ENCODE data around the gene STX16. TPM values are rescaled to one million over a fixed set of nuclear protein-coding genes. Genes with fewer than 3 reads are reported as not detected.

STX16 gene
- total and polyA plus RNA-seq, 5 donors from 2014 or later = 22.8 to 190 (median 27.0) TPM

GRCh38 chr20:58703765-58704371, 52.8 kb downstream of the STX16 start:
- DNase-seq = no peak
- Mint-ChIP-seq H3K27ac (no peak overlapping the region), H3K9me3 (no peaks in the 10 kb centered on the region), H3K4me3 (no peak overlapping the region), H3K27me3 (no peaks in the 10 kb centered on the region), H3K4me1 (peaks cover 0 to 6% (median 0%) of the 10 kb centered on the region in 4 donors), H3K36me3 (peaks cover 37% of the 10 kb centered on the region)
- Histone ChIP-seq H3K36me3 (ENCODE audit: control insufficient read depth, insufficient read depth, low read length) (peaks cover 42% of the 10 kb centered on the region), H3K27ac (ENCODE audit: insufficient read depth, low read length, poor library complexity, severe bottlenecking) (no peak overlapping the region), H3K4me3 (ENCODE audit: low read depth, low read length) (no peak overlapping the region), H3K4me1 (ENCODE audit: control insufficient read depth, insufficient read depth, low read length, poor library complexity, severe bottlenecking) (no peaks in the 10 kb centered on the region), H3K9me3 (ENCODE audit: control insufficient read depth in 2 of 2, low read length in 2 of 2) (no peaks in the 10 kb centered on the region), H3K27me3 (ENCODE audit: control insufficient read depth, insufficient read depth, low read length) (no peaks in the 10 kb centered on the region)
- no peak for ATAC-seq (ENCODE audit: low read depth in 2 of 2)

- no peaks in the 10 kb centered on the region for H3K27me3 Mint-ChIP-seq
These were observed 54.3 kb downstream of the STX16 start for GRCh38 chr20:58705208-58705926.

GRCh38 chr20:58706150-58706892, 55.2 kb downstream of the STX16 start:
- no peak for DNase-seq
- peak overlapping the region in 1 of 3 donors; percentile 46 for H3K27ac Mint-ChIP-seq
- no peaks in the 10 kb centered on the region for H3K27me3 ChIP-seq (ENCODE audit: control insufficient read depth, insufficient read depth, low read length)
- H3K36me3 ChIP-seq (ENCODE audit: control insufficient read depth, insufficient read depth, low read length) = peaks cover 32% of the 10 kb centered on the region
- no peaks in the 10 kb centered on the region for H3K9me3 ChIP-seq (ENCODE audit: control insufficient read depth in 2 of 2, low read length in 2 of 2)
- H3K4me3 ChIP-seq (ENCODE audit: low read depth, low read length) = no peak overlapping the region
- H3K4me1 Mint-ChIP-seq = peaks cover 0 to 4% (median 0%) of the 10 kb centered on the region in 4 donors
- ATAC-seq (ENCODE audit: low read depth in 2 of 2) = no peak
- no peaks in the 10 kb centered on the region for H3K4me1 ChIP-seq (ENCODE audit: control insufficient read depth, insufficient read depth, low read length, poor library complexity, severe bottlenecking)
- H3K27me3 Mint-ChIP-seq = no peaks in the 10 kb centered on the region
- H3K9me3 Mint-ChIP-seq = no peaks in the 10 kb centered on the region
- H3K27ac ChIP-seq (ENCODE audit: insufficient read depth, low read length, poor library complexity, severe bottlenecking) = no peak overlapping the region
- no peak overlapping the region for H3K4me3 Mint-ChIP-seq
- H3K36me3 Mint-ChIP-seq = peaks cover 35% of the 10 kb centered on the region

More at GRCh38 chr20:58705208-58705926, 54.3 kb downstream of the STX16 start:
- Histone ChIP-seq H3K27me3 (ENCODE audit: control insufficient read depth, insufficient read depth, low read length) (no peaks in the 10 kb centered on the region), H3K4me1 (ENCODE audit: control insufficient read depth, insufficient read depth, low read length, poor library complexity, severe bottlenecking) (no peaks in the 10 kb centered on the region), H3K36me3 (ENCODE audit: control insufficient read depth, insufficient read depth, low read length) (peaks cover 32% of the 10 kb centered on the region), H3K4me3 (ENCODE audit: low read depth, low read length) (no peak overlapping the region), H3K27ac (ENCODE audit: insufficient read depth, low read length, poor library complexity, severe bottlenecking) (no peak overlapping the region), H3K9me3 (ENCODE audit: control insufficient read depth in 2 of 2, low read length in 2 of 2) (no peaks in the 10 kb centered on the region)
- Mint-ChIP-seq H3K4me3 (no peak overlapping the region), H3K4me1 (peaks cover 0 to 5% (median 0%) of the 10 kb centered on the region in 4 donors), H3K36me3 (peaks cover 37% of the 10 kb centered on the region), H3K9me3 (no peaks in the 10 kb centered on the region), H3K27ac (peak overlapping the region in 1 of 3 donors; percentile 32)
- DNase-seq (no peak), ATAC-seq (ENCODE audit: low read depth in 2 of 2) (no peak)

GRCh38 chr20:58706975-58707681, 56.0 kb downstream of the STX16 start:
- H3K27me3 Mint-ChIP-seq = no peaks in the 10 kb centered on the region
- peaks cover 35% of the 10 kb centered on the region for H3K36me3 Mint-ChIP-seq
- H3K36me3 ChIP-seq (ENCODE audit: control insufficient read depth, insufficient read depth, low read length) = peaks cover 25% of the 10 kb centered on the region
- H3K9me3 Mint-ChIP-seq = no peaks in the 10 kb centered on the region
- H3K4me3 Mint-ChIP-seq = no peak overlapping the region
- H3K4me3 ChIP-seq (ENCODE audit: low read depth, low read length) = no peak overlapping the region
- DNase-seq (no peak), ATAC-seq (ENCODE audit: low read depth in 2 of 2) (no peak)
- H3K4me1 ChIP-seq (ENCODE audit: control insufficient read depth, insufficient read depth, low read length, poor library complexity, severe bottlenecking) = no peaks in the 10 kb centered on the region
- no peaks in the 10 kb centered on the region for H3K27me3 ChIP-seq (ENCODE audit: control insufficient read depth, insufficient read depth, low read length)
- no peak overlapping the region for H3K27ac ChIP-seq (ENCODE audit: insufficient read depth, low read length, poor library complexity, severe bottlenecking)
- peaks cover 0 to 4% (median 0%) of the 10 kb centered on the region in 4 donors for H3K4me1 Mint-ChIP-seq
- no peak overlapping the region for H3K27ac Mint-ChIP-seq
- no peaks in the 10 kb centered on the region for H3K9me3 ChIP-seq (ENCODE audit: control insufficient read depth in 2 of 2, low read length in 2 of 2)

GRCh38 chr20:58707770-58708169, 56.7 kb downstream of the STX16 start:
- H3K27ac Mint-ChIP-seq = no peak overlapping the region

GRCh38 chr20:58708246-58708931, 57.3 kb downstream of the STX16 start:
- Mint-ChIP-seq H3K4me3 (no peak overlapping the region), H3K36me3 (peaks cover 23% of the 10 kb centered on the region), H3K4me1 (peaks cover 0 to 2% (median 0%) of the 10 kb centered on the region in 4 donors), H3K27ac (no peak overlapping the region), H3K27me3 (no peaks in the 10 kb centered on the region), H3K9me3 (no peaks in the 10 kb centered on the region)
- Histone ChIP-seq H3K27me3 (ENCODE audit: control insufficient read depth, insufficient read depth, low read length) (no peaks in the 10 kb centered on the region), H3K36me3 (ENCODE audit: control insufficient read depth, insufficient read depth, low read length) (peaks cover 13% of the 10 kb centered on the region), H3K9me3 (ENCODE audit: control insufficient read depth in 2 of 2, low read length in 2 of 2) (no peaks in the 10 kb centered on the region), H3K27ac (ENCODE audit: insufficient read depth, low read length, poor library complexity, severe bottlenecking) (no peak overlapping the region), H3K4me1 (ENCODE audit: control insufficient read depth, insufficient read depth, low read length, poor library complexity, severe bottlenecking) (no peaks in the 10 kb centered on the region), H3K4me3 (ENCODE audit: low read depth, low read length) (no peak overlapping the region)
- no peak for ATAC-seq (ENCODE audit: low read depth in 2 of 2)
- DNase-seq = no peak

More at GRCh38 chr20:58707770-58708169, 56.7 kb downstream of the STX16 start:
- peaks cover 19% of the 10 kb centered on the region for H3K36me3 ChIP-seq (ENCODE audit: control insufficient read depth, insufficient read depth, low read length)
- H3K4me3 ChIP-seq (ENCODE audit: low read depth, low read length) = no peak overlapping the region
- peaks cover 0 to 2% (median 0%) of the 10 kb centered on the region in 4 donors for H3K4me1 Mint-ChIP-seq
- no peaks in the 10 kb centered on the region for H3K9me3 Mint-ChIP-seq
- DNase-seq = no peak
- no peaks in the 10 kb centered on the region for H3K4me1 ChIP-seq (ENCODE audit: control insufficient read depth, insufficient read depth, low read length, poor library complexity, severe bottlenecking)
- no peaks in the 10 kb centered on the region for H3K27me3 Mint-ChIP-seq
- peaks cover 30% of the 10 kb centered on the region for H3K36me3 Mint-ChIP-seq
- H3K9me3 ChIP-seq (ENCODE audit: control insufficient read depth in 2 of 2, low read length in 2 of 2) = no peaks in the 10 kb centered on the region
- no peak overlapping the region for H3K4me3 Mint-ChIP-seq
- no peaks in the 10 kb centered on the region for H3K27me3 ChIP-seq (ENCODE audit: control insufficient read depth, insufficient read depth, low read length)
- no peak for ATAC-seq (ENCODE audit: low read depth in 2 of 2)
- no peak overlapping the region for H3K27ac ChIP-seq (ENCODE audit: insufficient read depth, low read length, poor library complexity, severe bottlenecking)

All from CD4-positive, CD25-positive, alpha-beta regulatory T cell (primary cell).